ENCODE results near the gene GMDS.

DNA sequence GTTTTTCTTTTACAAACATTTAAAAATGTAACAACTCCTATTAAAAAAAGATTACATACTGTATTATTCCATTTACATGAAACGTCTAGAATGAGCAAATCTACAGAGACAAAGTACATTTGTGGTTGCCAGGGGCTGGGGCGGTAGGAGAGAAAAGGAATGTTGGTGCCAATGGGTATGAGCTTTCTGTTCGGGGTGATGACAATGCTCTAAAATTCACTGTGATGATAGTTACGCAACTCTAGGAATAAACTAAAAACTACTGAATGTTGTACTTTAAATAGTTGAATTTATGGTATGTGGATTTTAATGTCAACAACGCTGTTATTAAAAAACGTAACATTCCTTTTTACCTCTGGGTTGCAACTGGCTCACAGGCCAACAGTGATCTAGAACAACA is 211.1 kb downstream of the GMDS start:
- no peak for TF ChIP-seq CTCF (conservative IDR thresholded peaks at IDR 0.05; ENCODE audit: low read depth in 2 of 2)
- no peak for TF ChIP-seq STAT1 (IDR thresholded peaks at IDR 0.05; ENCODE audit: unreplicated experiment)
- TF ChIP-seq, protein P1, sequence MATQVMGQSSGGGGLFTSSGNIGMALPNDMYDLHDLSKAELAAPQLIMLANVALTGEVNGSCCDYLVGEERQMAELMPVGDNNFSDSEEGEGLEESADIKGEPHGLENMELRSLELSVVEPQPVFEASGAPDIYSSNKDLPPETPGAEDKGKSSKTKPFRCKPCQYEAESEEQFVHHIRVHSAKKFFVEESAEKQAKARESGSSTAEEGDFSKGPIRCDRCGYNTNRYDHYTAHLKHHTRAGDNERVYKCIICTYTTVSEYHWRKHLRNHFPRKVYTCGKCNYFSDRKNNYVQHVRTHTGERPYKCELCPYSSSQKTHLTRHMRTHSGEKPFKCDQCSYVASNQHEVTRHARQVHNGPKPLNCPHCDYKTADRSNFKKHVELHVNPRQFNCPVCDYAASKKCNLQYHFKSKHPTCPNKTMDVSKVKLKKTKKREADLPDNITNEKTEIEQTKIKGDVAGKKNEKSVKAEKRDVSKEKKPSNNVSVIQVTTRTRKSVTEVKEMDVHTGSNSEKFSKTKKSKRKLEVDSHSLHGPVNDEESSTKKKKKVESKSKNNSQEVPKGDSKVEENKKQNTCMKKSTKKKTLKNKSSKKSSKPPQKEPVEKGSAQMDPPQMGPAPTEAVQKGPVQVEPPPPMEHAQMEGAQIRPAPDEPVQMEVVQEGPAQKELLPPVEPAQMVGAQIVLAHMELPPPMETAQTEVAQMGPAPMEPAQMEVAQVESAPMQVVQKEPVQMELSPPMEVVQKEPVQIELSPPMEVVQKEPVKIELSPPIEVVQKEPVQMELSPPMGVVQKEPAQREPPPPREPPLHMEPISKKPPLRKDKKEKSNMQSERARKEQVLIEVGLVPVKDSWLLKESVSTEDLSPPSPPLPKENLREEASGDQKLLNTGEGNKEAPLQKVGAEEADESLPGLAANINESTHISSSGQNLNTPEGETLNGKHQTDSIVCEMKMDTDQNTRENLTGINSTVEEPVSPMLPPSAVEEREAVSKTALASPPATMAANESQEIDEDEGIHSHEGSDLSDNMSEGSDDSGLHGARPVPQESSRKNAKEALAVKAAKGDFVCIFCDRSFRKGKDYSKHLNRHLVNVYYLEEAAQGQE (IDR thresholded peaks at IDR 0.05; ENCODE audit: unreplicated experiment): no peak
- TF ChIP-seq POLR2AphosphoS5 (IDR thresholded peaks at IDR 0.05; ENCODE audit: low read depth): no peak
- TF ChIP-seq CREB1 (CRISPR knock-in tag; IDR thresholded peaks at IDR 0.05; ENCODE audit: low read depth): no peak
- TF ChIP-seq EZH2 (IDR thresholded peaks at IDR 0.05; ENCODE audit: low read depth, unreplicated experiment): no peak
- TF ChIP-seq ZNF114 (CRISPR knock-in tag; IDR thresholded peaks at IDR 0.05): no peak
- TF ChIP-seq NANOG (IDR thresholded peaks at IDR 0.05; ENCODE audit: borderline replicate concordance): no peak
- TF ChIP-seq, protein P2, sequence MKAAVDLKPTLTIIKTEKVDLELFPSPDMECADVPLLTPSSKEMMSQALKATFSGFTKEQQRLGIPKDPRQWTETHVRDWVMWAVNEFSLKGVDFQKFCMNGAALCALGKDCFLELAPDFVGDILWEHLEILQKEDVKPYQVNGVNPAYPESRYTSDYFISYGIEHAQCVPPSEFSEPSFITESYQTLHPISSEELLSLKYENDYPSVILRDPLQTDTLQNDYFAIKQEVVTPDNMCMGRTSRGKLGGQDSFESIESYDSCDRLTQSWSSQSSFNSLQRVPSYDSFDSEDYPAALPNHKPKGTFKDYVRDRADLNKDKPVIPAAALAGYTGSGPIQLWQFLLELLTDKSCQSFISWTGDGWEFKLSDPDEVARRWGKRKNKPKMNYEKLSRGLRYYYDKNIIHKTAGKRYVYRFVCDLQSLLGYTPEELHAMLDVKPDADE (IDR thresholded peaks at IDR 0.05): no peak
